IMR-90 (cell line): Measurements from ENCODE around the gene PIKFYVE. TPM values are rescaled to one million over a fixed set of nuclear protein-coding genes. Genes with fewer than 3 reads are reported as not detected.

Experiments
- ATAC-seq: fragments of 200-7000 bp; cut with Tn5 transposase; 2 replicates; pipeline ENCODE4 v1.9.1; 2020; ENCODE audit warnings: low read depth, mild to moderate bottlenecking, moderate library complexity
- BruUV-seq: library from RNA; stranded (reverse); fragments of 400-500 nt; replicated peaks from 2 replicates; lab custom pipeline; 2021; lab: Mats Ljungman, UMichigan
- CTCF ChIA-PET: fragments of 300-600 bp; formaldehyde crosslinking; extraction: SDS; loops from one replicate; lab custom pipeline; 2021; ENCODE audit warnings: antibody characterized with exemption; lab: Yijun Ruan, JAX
- POLR2A ChIA-PET: fragments of 300-600 bp; sonication (Branson Sonifier 250); formaldehyde crosslinking; loops from one replicate; lab custom pipeline; 2022; ENCODE audit warnings: antibody characterized with exemption; ENCODE audit not compliant: unreplicated experiment; lab: Charles Lee
- DNase-seq: peaks from one replicate; pipeline ENCODE4 v3.0.0; 2013
- H2AFZ ChIP-seq: replicated peaks from 2 replicates; pipeline ENCODE3; 2013; ENCODE audit warnings: low read length, mild to moderate bottlenecking; ENCODE audit not compliant: poor library complexity
- H2AK5ac ChIP-seq: 2 replicates; pipeline ENCODE4 v1.6.1; 2013; ENCODE audit warnings: low read depth, low read length, inconsistent platforms
- H2AK9ac ChIP-seq: replicated peaks from 2 replicates; pipeline ENCODE3; 2013; ENCODE audit warnings: mild to moderate bottlenecking, low read depth, low read length, moderate library complexity; ENCODE audit not compliant: poor library complexity
- H2BK120ac ChIP-seq: 2 replicates; pipeline ENCODE4 v1.6.1; 2013; ENCODE audit warnings: low read depth, low read length, inconsistent platforms
- H2BK15ac ChIP-seq: 3 replicates; pipeline ENCODE4 v1.6.1; 2013; ENCODE audit warnings: low read depth, low read length, inconsistent platforms
- H2BK20ac ChIP-seq: 2 replicates; pipeline ENCODE4 v1.6.1; 2013; ENCODE audit warnings: low read depth, mild to moderate bottlenecking, inconsistent platforms, low read length, moderate library complexity
- H2BK5ac ChIP-seq: 2 replicates; pipeline ENCODE4 v1.6.1; 2013; ENCODE audit warnings: mild to moderate bottlenecking, low read depth, low read length, inconsistent platforms; ENCODE audit not compliant: poor library complexity, severe bottlenecking
- H3K14ac ChIP-seq: replicated peaks from 2 replicates; pipeline ENCODE4 v1.6.1; 2013; ENCODE audit warnings: low read depth, low read length, inconsistent platforms
- H3K18ac ChIP-seq: 2 replicates; pipeline ENCODE4 v1.6.1; 2013; ENCODE audit warnings: low read depth, low read length, control low read depth
- H3K23ac ChIP-seq: 2 replicates; pipeline ENCODE4 v1.6.1; 2013; ENCODE audit warnings: low read depth, low read length, inconsistent platforms
- H3K27ac ChIP-seq: 2 replicates; pipeline ENCODE4 v1.5.1; 2013; ENCODE audit warnings: mild to moderate bottlenecking, control low read depth, low read length; ENCODE audit not compliant: insufficient read depth
- H3K27me3 ChIP-seq: 2 replicates; pipeline ENCODE4 v1.6.1; 2013; ENCODE audit warnings: low read length; ENCODE audit not compliant: control insufficient read depth, insufficient read depth
- H3K36me3 ChIP-seq: 2 replicates; pipeline ENCODE4 v1.6.1; 2013; ENCODE audit warnings: low read length, mixed read lengths; ENCODE audit not compliant: control insufficient read depth, insufficient read depth
- H3K4ac ChIP-seq: 2 replicates; pipeline ENCODE4 v1.6.1; 2013; ENCODE audit warnings: low read depth, low read length, inconsistent platforms
- H3K4me1 ChIP-seq: 2 replicates; pipeline ENCODE4 v1.6.1; 2013; ENCODE audit warnings: low read length, mixed read lengths; ENCODE audit not compliant: control insufficient read depth, insufficient read depth
- H3K4me2 ChIP-seq: 2 replicates; pipeline ENCODE4 v1.6.1; 2013; ENCODE audit warnings: low read depth, mild to moderate bottlenecking, control low read depth, low read length, moderate library complexity
- H3K4me3 ChIP-seq: 2 replicates; pipeline ENCODE4 v1.5.1; 2013; ENCODE audit warnings: low read depth, mild to moderate bottlenecking, control low read depth, low read length, moderate library complexity; ENCODE audit not compliant: insufficient read depth
- H3K56ac ChIP-seq: 2 replicates; pipeline ENCODE4 v1.6.1; 2013; ENCODE audit warnings: low read length, inconsistent platforms; ENCODE audit not compliant: insufficient read depth; ENCODE audit errors: extremely low read depth
- H3K79me1 ChIP-seq, 2 experiments: 2 replicates each; pipeline ENCODE4 v1.6.1; 2013; ENCODE audit warnings: low read length in 2 of 2, inconsistent platforms in 1 of 2, low read depth in 1 of 2
- H3K9ac ChIP-seq: 2 replicates; pipeline ENCODE4 v1.6.1; 2013; ENCODE audit warnings: low read depth, low read length, control low read depth
- H3K9me1 ChIP-seq: 2 replicates; pipeline ENCODE4 v1.6.1; 2013; ENCODE audit warnings: low read length, inconsistent platforms; ENCODE audit not compliant: insufficient read depth
- H3K9me3 ChIP-seq: 2 replicates; pipeline ENCODE4 v1.6.1; 2013; ENCODE audit warnings: low read length; ENCODE audit not compliant: control insufficient read depth, insufficient read depth
- H4K20me1 ChIP-seq: 2 replicates; pipeline ENCODE4 v1.6.1; 2013; ENCODE audit warnings: low read length, inconsistent platforms; ENCODE audit not compliant: insufficient read depth
- H4K5ac ChIP-seq: 2 replicates; pipeline ENCODE4 v1.6.1; 2013; ENCODE audit warnings: mild to moderate bottlenecking, low read depth, low read length, control low read depth
- H4K8ac ChIP-seq, 2 experiments: 2 replicates each; pipeline ENCODE4 v1.6.1; 2013; ENCODE audit warnings: low read depth in 2 of 2, low read length in 2 of 2, control low read depth in 1 of 2, inconsistent platforms in 1 of 2
- H4K91ac ChIP-seq: 2 replicates; pipeline ENCODE4 v1.6.1; 2013; ENCODE audit warnings: low read depth, low read length, inconsistent platforms; ENCODE audit not compliant: insufficient read depth
- BHLHE40 ChIP-seq: fragments of 150-350 bp; IDR thresholded peaks from 2 replicates; pipeline ENCODE4 v1.6.1; 2016; ENCODE audit warnings: mild to moderate bottlenecking, low read depth, low read length
- CEBPB ChIP-seq: IDR thresholded peaks from 2 replicates; pipeline ENCODE4 v1.6.1; 2012; ENCODE audit warnings: low read depth, low read length, improper control_type of control experiment
- CHD1 ChIP-seq: IDR thresholded peaks from 2 replicates; pipeline ENCODE4 v1.6.1; 2012; ENCODE audit warnings: low read depth, low read length, improper control_type of control experiment
- ELK1 ChIP-seq: fragments of 150-350 bp; IDR thresholded peaks from 2 replicates; pipeline ENCODE4 v1.6.1; 2016; ENCODE audit warnings: low read depth, mild to moderate bottlenecking, low read length, moderate library complexity, borderline replicate concordance
- MAZ ChIP-seq: IDR thresholded peaks from 2 replicates; pipeline ENCODE4 v1.6.1; 2012; ENCODE audit warnings: low read depth, mild to moderate bottlenecking, low read length, improper control_type of control experiment, moderate library complexity, borderline replicate concordance
- MXI1 ChIP-seq: IDR thresholded peaks from 2 replicates; pipeline ENCODE4 v1.6.1; 2012; ENCODE audit warnings: low read depth, mild to moderate bottlenecking, low read length, moderate library complexity, borderline replicate concordance
- POLR2A ChIP-seq: IDR thresholded peaks from 2 replicates; pipeline ENCODE4 v1.6.1; 2012; ENCODE audit warnings: mild to moderate bottlenecking, low read depth, low read length
- WGBS, 2 experiments: methylation state at CpG; one replicate each; pipeline versions ENCODE4 v1.1.5 to v1.1.7; 2013; ENCODE audit warnings: missing lambda C conversion rate in 2 of 2; ENCODE audit not compliant: insufficient read length in 1 of 2; ENCODE audit errors: extremely low coverage in 2 of 2; 5-methylcytosine and 5-hydroxymethylcytosine counted together
- dilution Hi-C: fragments of 300-500 bp; cut with HindIII; formaldehyde crosslinking; loops from one replicate; pipeline ENCODE4 v1.14.3; 2018; ENCODE audit warnings: low sequenced_read_pairs; ENCODE audit not compliant: unreplicated experiment
- in situ Hi-C: fragments of 300-500 bp; cut with MboI; formaldehyde crosslinking; loops from 3 replicates; pipeline ENCODE4 v1.14.3; 2019; ENCODE audit warnings: low sequenced_read_pairs, inconsistent platforms, mixed read lengths
- intact Hi-C: fragments of 100-400 bp; cut with micrococcal nuclease; formaldehyde crosslinking; loops from 2 replicates; pipeline ENCODE4 v1.10.0; 2022
- polyA plus RNA-seq, 3 experiments: library from polyadenylated mRNA; depleted of rRNA; stranded (reverse); fragments of >200 nt; gene quantifications; 2 replicates each; pipeline ENCODE4 v1.2.3, GENCODE V29; 2012; ENCODE audit warnings: low replicate concordance in 1 of 3
- total RNA-seq: library from RNA; depleted of rRNA; stranded (reverse); fragments of >200 nt; gene quantifications from 2 replicates; pipeline ENCODE4 v1.2.3, GENCODE V29; 2012

Gene PIKFYVE
- total and polyA plus RNA-seq, 2 of the 4 experiments (the other 2 are of a cell fraction) = 9.3 to 34.6 TPM

GRCh38 chr2:208386541-208386940 lies 120.5 kb downstream of the PIKFYVE start:
- no peak overlapping the region for H2BK120ac ChIP-seq
- no peak overlapping the region for H3K56ac ChIP-seq
- no peak overlapping the region for H3K18ac ChIP-seq
- intact Hi-C loops = no loop called here
- no peak overlapping the region for H4K5ac ChIP-seq
- no peak overlapping the region for H3K14ac ChIP-seq
- dilution Hi-C loops = no loop called here
- ATAC-seq = no peak
- H3K4me3 ChIP-seq = no peak overlapping the region
- no peak overlapping the region for H2BK5ac ChIP-seq
- H2BK20ac ChIP-seq = no peak overlapping the region
- H3K9me1 ChIP-seq = no peaks in the 10 kb centered on the region
- H3K79me1 ChIP-seq = no peaks in the 10 kb centered on the region
- no peak for TF ChIP-seq POLR2A
- no peak for TF ChIP-seq MXI1
- no peak for TF ChIP-seq CHD1
- TF ChIP-seq BHLHE40 = no peak
- no peak for TF ChIP-seq CEBPB
- no peak for TF ChIP-seq ELK1
- no peak for TF ChIP-seq MAZ
- H4K91ac ChIP-seq = no peak overlapping the region
- no peak overlapping the region for H4K8ac ChIP-seq
- H4K20me1 ChIP-seq = no peaks in the 10 kb centered on the region
- no peaks in the 10 kb centered on the region for H3K9me3 ChIP-seq
- no TSS peak for BruUV-seq
- H2AFZ ChIP-seq = no peak overlapping the region
- H3K4me1 ChIP-seq = no peaks in the 10 kb centered on the region
- in situ Hi-C loops = loop anchor here (25.0 kb wide), 2 partner anchors 1176 to 1576 kb away; no protein-coding TSS in a partner anchor
- no peak overlapping the region for H3K27ac ChIP-seq
- ChIA-PET POLR2A (no interaction called here), CTCF (no interaction called here)
- peaks cover 5% of the 10 kb centered on the region for H3K27me3 ChIP-seq
- no peak overlapping the region for H3K4ac ChIP-seq
- no peak for DNase-seq
- no peak overlapping the region for H3K23ac ChIP-seq
- H2BK15ac ChIP-seq = no peak overlapping the region
- H2AK9ac ChIP-seq = no peak overlapping the region
- no peak overlapping the region for H3K4me2 ChIP-seq
- WGBS, 2 experiments = 0% methylated on average over 1 of the region's 2 CpGs; no CpG with 5 or more reads in 1 of the 2 experiments
- H3K9ac ChIP-seq = no peak overlapping the region
- H2AK5ac ChIP-seq = no peak overlapping the region
- H3K36me3 ChIP-seq = no peaks in the 10 kb centered on the region
